ENCODE data around the gene OGT.
"Not testable (repeated sequence)": the region's sequence is repeated elsewhere in the genome, so short reads cannot be mapped to it uniquely, and the experiment has no call there.

Gene OGT

DNA sequence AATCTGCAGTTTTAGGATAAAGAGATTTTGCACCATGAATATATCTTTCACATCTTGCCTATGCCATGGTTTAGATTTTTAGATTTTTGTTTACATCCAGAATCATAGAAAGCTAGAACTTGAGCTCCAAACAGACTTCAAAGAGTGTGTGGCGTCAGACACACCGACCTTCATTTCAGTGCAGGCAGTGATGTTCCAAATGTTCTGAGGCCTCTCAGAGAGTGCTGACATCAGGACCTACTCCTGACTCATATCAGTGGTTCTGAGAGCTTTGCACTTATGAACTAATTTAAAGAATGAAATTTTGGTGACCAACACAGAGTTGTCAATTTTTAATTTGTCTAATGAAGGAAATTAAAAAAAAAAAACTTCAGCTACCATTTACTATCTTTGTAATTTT, 67.1 kb downstream of the OGT start:
- no peak for DNase-seq

DNA sequence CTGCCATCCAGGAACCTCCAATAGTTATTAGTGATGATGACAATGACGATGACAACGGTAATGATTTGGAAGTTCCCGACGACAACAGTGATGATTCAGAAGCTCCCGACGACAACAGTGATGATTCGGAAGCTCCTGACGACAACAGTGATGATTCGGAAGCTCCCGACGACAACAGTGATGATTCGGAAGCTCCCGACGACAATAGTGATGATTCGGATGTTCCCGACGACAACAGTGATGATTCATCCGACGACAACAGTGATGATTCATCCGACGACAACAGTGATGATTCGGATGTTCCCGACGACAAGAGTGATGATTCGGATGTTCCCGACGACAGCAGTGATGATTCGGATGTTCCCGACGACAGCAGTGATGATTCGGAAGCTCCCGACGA, 70.7 kb downstream of the OGT start:
- DNase-seq: no peak

DNA sequence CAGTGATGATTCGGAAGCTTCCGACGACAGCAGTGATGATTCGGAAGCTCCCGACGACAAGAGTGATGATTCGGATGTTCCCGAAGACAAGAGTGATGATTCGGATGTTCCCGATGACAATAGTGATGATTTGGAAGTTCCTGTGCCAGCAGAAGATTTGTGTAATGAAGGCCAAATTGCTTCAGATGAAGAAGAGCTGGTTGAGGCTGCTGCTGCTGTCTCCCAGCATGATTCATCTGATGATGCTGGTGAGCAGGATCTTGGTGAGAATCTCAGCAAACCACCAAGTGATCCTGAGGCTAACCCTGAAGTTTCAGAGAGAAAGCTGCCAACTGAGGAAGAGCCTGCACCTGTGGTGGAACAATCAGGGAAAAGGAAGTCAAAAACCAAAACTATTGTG, 71.2 kb downstream of the OGT start:
- no peak for DNase-seq

DNA sequence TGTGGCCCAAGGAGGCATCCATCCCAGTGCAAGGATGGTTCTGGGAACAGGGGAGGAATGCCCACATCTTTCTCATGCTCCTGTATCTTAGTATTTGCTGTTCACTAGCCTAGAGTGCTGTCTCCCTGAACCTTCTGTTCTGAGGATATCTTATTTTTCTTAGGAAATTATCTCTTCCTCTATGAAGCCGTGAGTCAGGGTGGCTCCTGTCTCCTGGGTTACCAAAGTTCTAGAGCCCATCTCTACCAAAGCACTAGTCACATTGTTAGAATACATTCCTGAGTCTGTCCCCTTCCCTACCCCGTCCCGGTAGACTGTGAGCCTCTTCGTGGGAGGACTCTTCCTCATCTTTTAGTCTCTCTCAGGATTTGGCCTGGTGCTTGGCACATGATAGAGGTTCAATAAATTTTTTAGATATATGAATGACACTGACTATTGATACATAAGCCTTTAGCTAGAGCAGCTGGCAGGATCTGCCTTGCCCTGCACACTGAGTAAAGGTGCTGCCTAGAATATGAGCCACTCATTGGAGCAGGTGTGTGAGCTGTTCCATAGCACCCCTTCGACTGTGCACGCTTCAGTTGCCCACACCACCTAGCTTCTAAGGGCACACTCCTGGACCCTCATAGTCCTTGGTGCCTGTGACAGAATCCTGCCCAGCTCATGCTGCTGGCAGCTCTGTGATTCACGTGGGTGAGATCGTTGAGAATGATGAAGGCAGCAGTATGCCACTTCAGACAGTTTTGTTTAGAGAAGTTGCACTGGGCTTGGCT, 72.1 kb downstream of the OGT start:
- DNase-seq: no peak

DNA sequence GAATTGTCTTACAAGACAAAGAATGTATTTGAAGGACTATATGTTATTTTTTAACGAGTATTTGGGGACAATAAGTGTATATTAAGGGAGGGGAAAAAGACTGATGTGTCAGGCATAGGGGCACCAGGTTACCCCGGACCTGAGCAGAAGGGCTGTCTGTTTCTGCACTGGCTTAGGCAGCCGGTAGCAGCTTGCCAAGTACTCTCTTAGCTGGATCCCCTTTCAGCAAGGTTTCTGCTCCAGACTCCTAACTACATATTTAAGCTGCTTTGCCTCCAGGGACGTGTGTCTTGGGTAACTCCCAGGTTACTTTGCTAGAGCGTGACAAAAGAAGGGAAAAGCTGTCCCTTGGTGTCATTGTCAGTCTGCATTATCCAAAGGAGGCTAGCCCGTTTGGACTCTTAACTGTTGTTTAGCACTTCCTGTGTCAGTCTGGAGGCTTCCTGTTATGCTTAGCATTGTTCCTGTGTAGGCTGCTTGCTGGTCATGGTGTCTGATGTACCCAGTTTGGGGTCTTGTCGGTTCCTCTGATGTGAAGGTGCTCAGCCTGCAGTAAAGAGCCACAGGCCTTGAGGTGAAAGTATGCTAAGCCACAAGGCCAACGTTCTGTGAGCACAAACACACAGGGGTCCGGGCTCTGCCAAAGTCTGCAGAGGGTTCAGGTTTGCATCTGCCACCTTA, 73.8 kb downstream of the OGT start:
- DNase-seq: no peak

DNA sequence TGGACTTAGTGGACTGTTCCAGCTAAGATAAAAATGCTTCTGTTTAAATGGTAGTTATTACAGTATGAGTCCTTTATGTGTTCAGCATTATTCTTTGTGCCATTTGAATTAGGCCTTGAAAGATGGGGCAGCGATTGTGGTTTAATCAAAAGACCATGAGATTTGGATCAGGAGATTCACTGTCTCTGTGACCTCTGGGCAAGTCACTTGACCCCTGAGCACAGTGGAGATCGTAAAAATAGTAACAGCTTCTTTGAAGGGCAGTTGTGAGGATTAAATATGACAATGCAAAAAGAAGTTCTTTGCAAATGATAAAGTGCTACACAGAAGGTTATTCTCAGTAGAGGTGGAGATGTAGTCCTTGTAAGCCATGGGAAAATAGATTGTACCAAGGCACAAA, 74.6 kb downstream of the OGT start:
- DNase-seq: no peak

DNA sequence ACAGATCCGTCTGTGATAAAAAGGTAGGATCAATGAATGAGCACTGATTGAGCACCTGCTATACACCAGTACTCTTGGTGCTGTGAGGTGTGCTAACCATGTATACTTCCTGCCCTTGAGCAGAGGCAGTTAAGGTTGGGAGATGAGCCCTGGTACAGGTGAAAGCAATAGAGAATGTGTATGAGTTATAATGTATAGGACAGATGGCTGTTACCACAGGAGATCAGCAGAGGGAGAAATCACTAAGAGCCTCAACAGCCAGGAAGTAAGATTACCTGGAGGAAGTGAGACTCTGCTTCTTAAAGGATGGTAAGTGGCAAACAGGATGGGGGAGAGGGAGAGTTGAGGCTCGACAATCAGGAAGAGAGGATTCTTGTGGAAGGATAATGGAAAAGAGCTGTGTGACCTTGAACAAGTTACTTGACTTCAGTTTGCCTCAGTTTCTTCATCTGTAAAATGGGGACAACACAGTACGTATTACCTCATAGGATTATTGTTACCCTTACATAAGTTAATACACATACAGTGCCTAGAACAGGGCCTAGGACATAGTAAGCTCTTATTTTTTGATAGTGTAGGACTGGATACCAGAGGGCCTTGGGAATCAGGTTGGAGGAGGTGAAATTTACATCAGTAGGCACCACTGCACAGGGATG, 76.3 kb downstream of the OGT start:
- no peak for DNase-seq

DNA sequence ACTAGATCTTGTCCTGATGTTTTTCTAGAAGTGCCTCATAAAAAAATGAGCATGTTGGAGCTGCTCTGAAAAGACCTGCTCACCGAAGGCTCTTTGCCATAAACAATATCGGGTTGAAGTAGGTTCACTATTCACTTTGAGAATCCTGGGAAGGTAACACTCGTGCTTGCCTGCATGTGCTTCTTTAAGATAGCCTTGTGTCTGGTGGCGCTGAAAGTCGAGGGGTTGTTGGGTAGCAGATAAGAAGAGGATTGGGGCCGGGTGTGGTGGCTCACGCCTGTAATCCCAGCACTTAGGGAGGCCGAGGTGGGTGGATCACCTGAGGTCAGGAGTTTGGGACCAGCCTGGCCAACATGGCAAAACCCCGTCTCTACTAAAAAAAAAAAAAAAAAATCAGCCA, 78.8 kb downstream of the OGT start:
- not testable (repeated sequence) for DNase-seq

DNA sequence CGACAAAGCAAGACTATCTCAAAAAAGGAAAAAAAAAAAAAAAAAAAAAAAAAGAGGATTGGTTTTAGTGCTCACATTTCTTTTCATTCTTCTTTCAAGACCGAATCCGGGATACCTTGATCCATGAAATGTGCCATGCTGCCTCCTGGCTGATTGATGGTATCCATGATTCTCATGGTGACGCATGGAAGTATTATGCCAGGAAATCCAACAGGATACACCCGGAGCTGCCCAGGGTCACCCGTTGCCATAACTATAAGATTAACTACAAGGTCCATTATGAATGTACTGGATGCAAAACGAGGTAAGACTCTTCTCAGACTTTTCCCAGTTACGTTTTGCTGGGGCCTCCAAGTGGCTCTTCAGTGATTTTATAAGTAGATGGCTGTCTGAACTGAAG, 79.4 kb downstream of the OGT start:
- DNase-seq: no peak

DNA sequence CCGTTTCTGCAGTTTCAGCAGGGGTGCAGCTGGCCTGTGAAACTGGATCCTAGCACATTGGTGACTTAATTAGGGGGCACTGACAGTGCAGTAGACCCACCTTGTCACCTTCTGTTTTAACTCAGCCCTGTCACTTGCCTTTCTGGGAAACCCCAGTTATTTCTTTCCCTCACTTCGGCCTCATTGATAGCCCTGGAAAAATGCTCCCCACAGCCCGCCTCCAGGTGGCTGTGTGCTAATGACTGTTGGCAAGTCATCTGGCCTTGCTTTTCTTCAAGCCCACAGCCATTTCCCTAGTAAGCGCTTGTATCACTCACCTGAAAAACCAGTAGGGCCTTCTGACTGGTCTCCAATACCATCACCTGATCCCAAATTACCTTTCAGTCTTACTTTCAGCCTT, 82.2 kb downstream of the OGT start:
- DNase-seq: no peak

DNA sequence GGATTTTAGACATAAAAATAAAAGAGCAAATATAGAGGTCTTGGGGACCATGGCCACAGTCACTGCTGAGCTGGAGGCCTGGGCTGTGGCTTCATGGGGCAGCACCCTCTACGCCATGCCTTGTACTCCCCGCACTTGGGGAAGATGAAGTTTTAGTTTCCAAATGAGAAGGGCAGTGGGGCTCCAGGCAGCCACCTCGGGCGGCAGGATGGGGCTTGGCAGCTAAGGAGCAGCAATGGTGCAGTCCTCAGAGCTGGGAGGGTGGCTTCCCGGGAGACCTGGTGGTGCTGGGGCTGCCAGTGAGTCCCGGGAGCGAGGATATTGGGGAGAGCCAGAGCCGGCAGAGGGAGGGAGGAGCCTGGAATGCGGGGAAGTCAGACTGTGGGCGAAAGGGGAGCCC, 83.0 kb downstream of the OGT start:
- no peak for DNase-seq

DNA sequence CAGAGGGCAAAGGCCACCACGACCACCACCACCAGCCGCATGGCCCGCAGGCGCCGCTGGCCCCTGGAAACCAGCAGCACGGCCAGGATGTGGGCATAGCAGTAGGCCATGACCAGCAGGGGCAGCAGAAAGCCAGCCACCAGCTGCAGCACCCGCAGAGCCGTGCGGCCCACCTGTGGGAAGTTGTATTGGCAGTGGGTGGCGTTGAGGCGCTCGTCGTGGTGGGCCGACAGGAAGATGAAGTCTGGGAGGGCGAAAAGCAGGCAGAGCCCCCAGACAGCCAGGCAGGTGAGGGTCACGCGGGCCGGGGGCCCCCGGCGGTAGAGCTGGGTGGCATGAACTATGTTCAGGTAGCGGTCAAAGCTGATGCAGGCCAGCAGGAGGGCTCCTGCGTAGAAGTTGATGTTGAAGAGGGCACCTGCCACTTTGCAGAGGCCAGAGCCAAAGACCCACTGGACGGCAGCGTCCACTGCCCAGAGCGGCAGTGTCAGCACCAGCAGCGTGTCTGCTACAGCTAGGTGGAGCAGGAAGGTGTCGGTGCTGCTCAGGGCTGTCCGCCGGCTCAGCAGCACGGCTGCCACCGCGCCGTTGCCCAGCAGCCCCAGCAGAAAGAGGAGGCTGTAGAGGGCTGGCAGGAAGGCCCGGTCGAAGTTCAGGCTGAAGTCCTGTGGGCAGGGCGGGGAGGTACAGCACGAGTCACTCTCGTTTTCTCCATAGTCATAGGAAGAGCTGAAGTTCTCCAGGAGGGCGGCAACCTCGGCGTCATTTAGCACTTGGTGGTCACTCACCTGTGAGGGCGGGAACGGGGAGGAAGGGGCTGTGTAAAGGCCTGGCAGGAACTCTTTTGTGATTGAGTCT, 84.0 kb downstream of the OGT start:
- DNase-seq: no peak

DNA sequence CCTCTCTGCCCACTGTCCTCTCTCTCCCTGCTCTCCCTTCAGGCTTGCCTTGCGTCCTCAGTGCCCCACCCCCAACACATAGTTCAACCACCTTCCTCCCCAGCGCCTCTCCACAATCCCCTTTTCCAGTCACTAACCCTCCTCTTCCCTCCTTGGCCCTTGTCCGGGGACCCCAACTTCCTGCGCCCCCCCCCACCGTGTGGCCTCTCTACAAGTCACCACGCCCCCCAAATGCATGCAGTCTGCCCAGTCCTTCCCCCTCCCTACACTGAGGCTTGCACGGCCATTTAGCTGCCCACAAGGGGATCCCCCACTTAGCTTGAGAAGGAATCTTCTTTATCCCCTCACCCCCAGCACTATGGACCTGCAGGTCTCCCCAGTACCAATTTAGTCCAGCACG, 84.8 kb downstream of the OGT start:
- no peak for DNase-seq

DNA sequence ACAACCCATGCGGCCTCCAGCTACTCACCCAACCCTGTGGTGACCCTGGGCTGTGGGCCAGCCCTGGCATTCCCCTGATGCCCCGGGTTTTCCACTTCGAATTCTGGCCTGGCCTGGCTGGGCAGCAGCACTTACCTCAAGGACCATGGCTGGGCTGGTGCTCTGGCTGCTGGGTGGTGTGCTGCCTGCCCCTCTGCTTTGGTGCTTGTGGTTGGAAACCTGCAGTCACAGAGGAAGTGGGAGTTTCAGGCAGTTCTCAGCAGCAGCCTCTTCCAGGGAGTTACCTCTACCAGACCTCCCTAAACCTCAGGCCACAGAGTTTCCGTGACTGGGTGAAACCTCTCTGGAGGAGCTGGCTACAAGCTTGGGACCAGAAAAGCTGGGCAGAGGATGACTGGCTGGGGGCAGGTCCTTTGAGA, 85.4 kb downstream of the OGT start, which contains the start of gene CXCR3:
TSS of gene CXCR3 (minus strand) at position 209 of the 419 bp plus-strand sequence. CDS start at position 147, 62 bp downstream.
- no peak for DNase-seq

DNA sequence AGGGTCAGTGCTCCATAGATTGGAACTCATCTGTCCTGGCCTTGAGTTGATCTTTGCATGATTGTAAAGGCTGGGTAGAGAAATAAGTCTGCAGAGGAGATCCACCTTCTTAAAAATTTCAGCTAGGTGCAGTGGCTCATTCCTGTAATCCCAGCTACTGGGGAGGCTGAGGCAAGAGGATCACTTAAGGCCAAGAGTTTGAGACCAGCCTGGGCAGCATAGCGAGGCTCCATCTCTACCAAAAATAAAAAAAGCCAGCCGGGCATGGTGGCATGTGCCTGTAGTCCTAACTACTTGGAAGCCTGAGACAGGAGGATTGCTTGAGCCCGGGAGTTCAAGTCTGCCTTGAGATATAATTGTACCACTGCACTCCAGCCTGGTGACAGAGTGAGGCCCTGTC, 85.9 kb downstream of the OGT start:
- no peak for DNase-seq

DNA sequence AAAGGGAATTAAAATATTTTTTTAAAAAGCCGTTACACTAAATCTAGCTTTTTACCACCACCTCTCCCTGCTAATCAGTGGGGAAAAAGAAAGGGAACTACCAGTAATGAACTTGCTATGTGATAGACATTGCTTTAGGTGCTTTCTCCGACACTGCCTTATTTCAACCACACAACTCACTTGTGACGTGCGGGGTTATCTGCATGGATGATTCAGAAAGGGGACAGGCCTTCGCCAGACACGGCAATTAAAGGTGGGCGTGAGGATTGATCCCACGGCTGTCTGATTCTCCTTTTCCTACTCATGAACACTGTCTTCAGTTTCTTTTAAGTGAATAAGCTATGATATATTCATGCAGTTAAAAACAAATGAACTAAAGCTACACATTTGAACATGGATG, 86.3 kb downstream of the OGT start:
- no peak for DNase-seq

DNA sequence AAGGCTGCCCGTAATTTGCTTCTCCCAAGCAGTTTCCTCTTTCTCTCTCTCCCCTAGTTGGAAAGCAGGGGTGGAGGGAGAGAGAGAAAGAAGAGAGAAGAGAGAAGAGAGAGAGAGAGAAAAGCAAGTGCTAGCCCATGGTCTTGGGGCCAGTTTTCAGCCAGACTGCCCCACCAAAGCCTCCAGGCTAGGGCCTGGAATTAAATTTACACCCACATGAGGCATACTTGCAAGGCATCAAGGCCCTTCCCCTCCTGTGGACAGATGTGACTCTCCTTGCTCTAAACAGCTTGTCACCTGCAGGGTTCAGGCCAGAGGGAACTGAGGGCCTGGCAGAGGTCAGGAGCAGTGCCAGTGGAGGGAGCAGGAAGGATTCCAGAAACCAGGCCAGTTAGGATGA, 87.1 kb downstream of the OGT start:
- no peak for DNase-seq

DNA sequence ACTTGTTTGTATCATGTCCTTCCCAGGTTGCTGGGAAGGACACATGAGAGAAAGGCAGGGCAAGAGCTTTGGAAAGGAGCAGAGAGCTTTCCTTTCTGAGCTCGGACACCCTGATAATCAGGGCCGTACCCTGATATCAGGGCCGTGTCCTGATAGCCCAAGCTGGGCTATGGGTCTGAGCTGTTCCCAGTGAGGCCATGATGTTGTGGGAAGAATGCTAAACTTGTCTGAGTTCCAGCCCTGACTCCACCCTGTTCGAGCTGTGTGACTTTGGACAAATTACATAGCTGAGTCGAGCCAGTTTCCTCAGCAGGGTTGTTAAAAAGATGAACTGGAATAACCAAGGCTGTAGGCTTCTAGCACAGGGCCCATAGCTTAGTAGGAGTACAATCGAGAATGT, 88.7 kb downstream of the OGT start:
- no peak for DNase-seq

DNA sequence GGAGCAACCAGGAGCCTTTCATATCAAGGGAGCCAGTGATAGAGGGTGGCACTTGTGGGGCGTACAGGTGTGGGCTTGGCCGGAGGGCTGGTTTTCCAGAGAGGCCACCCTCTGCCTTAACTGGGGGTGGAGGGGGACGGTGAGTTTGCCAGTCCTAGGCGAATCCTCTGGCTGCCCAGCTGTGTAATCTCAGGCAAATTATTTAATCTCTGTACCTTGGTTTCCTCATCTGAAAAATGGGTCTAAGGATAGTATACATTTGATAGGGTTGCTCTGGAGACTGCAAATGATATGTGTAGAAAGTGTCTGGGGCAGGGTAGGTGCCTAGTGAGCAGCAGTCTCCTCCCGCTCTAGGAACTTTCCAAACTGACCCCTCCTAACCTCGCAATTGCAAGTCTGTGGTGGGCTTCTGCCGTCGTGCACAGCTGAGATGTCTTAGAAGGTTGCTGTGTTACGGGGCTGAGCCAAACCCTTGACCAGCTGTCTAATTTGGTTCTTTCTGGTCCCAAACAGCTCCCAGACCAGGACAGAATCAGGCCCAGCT, 89.2 kb downstream of the OGT start:
- DNase-seq: no peak

DNA sequence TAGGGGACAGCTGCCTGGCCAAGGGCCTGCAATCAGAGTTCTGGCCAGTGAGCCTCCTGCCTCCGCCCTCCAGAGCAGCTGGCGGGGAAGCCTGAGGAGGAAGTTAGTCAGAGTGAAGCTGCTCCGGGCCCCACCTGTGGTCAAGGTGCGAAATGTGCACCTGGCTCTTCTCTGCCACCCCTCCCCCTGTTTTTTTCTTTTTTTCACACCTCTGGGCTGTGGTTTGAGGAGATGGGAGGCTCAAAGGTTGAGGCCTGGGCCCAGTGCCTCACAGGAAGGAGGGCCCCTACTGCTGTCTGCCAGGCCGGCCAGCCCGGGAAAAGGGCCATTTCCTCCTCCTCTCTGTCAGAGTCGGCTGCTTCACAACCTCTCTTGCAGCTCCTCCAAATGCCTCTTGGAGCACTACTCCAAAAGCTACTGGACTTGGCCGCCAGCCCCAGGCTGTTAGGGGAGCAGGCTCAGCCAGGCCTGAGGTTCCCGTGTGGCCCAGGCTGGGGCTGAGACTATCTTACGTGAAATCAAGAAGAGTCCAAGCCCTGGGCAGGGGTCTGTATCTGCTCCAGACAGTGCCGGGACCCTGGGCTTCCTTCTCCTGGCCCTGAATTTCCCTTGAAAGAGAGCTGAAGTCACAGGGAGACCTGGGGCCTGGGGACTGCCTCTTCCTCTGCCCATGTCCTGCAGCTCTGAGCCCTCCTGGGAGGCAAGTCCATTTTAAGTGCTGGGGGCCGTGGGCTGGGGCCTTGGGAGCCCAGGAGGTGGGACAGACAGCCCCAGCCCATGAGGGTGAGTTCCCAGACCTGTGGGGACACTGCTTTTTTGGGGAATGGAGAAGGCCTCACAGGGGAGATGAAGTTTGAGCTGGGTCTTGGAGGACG, 89.9 kb downstream of the OGT start:
- peak; percentile 3 for DNase-seq

DNA sequence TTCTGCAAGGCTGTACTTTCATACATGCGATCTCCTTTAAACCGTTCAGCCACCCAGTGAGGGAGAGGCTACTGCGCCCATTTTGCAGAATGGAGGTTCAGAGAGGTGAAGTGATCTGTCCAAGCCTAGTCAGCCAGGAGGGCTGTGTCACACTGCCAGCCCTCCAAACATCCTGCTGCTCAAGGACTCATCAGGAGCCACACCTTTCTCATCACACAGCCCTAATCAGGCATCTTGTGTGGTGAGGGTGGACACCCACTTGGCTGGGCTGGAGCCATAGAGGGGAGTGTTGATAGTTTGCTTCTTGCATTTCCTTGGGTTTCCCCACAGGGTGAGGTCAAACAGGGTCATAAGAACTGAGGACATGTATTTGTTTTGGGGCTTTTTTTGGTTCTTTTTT, 90.8 kb downstream of the OGT start:
- DNase-seq: no peak

DNA sequence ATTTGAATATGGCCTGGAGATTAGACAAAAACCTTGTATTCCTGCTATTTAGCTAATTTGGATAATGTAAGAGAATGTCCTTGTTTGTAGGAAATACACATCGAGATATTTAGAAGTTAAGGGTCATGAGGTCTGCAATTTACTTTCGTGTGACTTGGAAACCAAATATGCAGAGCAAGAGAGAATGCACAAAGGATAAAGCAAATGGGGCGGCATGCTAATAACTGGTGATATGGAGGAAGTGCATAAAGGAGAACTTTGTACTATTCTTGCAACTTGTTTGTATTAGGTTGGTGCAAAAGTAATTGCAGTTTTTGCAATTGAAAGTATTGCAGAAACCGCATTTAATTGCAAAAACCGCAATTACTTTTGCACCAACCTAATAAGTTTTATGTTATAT, 92.6 kb downstream of the OGT start:
- no peak for DNase-seq

All from kidney glomerular epithelial cell (primary cell).